MG63 (cell line): ENCODE measurements around the gene THAP4. TPM values are rescaled to one million over a fixed set of nuclear protein-coding genes. Genes with fewer than 3 reads are reported as not detected.

Source experiments
- DNase-seq: peaks from one replicate; pipeline ENCODE4 v3.0.0-alpha.2; 2020
- H3K27me3 ChIP-seq: fragments of 250-450 bp; sonication (Bioruptor Pico); 2 replicates; pipeline ENCODE4 v1.5.1; 2020; ENCODE audit warnings: mild to moderate bottlenecking, moderate library complexity
- H3K36me3 ChIP-seq: fragments of 250-450 bp; sonication (Bioruptor Pico); 2 replicates; pipeline ENCODE4 v1.5.1; 2020; ENCODE audit warnings: mild to moderate bottlenecking, moderate library complexity
- H3K4me3 ChIP-seq: fragments of 250-450 bp; sonication (Bioruptor Pico); 2 replicates; pipeline ENCODE4 v1.5.1; 2020; ENCODE audit warnings: mild to moderate bottlenecking, moderate library complexity
- H3K9me3 ChIP-seq: fragments of 250-450 bp; sonication (Bioruptor Pico); 2 replicates; pipeline ENCODE4 v1.5.1; 2020; ENCODE audit warnings: mild to moderate bottlenecking, moderate library complexity
- total RNA-seq: library from RNA; depleted of rRNA; stranded (reverse); fragments of >200 nt; shearing (Covaris generic); gene quantifications from 2 replicates; pipeline ENCODE4 v1.2.3, GENCODE V29; 2014; ENCODE audit warnings: low replicate concordance

THAP4 gene
- total RNA-seq, 1 experiment from 2014 or later, result 110 TPM

- no peak for DNase-seq
- Histone ChIP-seq H3K36me3 (peaks cover 20% of the 10 kb centered on the region), H3K4me3 (no peak overlapping the region), H3K9me3 (no peaks in the 10 kb centered on the region), H3K27me3 (no peaks in the 10 kb centered on the region)
Observed at GRCh38 chr2:241649404-241649803, 12.4 kb upstream of the THAP4 start.

DNA sequence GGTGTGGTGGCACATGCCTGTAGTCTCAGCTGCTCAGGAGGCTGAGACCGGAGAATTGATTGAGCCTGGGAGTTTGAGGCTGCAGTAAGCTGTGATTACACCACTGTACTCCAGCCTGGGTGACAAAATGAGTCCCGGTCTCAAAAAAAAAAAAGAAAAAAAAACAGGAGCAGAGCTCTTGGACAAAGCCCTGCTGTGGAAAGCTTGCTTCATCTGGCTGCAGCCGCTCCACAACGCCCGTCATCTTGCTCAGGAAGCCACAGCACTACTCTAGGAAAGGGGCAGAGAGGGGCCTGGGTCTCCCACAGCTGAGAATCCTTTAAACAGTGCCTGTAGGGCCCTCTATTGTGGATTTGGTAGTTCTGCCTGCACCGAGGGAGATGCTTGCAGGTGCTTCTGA, 11.5 kb upstream of the THAP4 start:
- H3K4me3 ChIP-seq, result no peak overlapping the region
- peaks cover 27% of the 10 kb centered on the region for H3K36me3 ChIP-seq
- no peaks in the 10 kb centered on the region for H3K27me3 ChIP-seq
- H3K9me3 ChIP-seq, result no peaks in the 10 kb centered on the region
- no peak for DNase-seq

DNA sequence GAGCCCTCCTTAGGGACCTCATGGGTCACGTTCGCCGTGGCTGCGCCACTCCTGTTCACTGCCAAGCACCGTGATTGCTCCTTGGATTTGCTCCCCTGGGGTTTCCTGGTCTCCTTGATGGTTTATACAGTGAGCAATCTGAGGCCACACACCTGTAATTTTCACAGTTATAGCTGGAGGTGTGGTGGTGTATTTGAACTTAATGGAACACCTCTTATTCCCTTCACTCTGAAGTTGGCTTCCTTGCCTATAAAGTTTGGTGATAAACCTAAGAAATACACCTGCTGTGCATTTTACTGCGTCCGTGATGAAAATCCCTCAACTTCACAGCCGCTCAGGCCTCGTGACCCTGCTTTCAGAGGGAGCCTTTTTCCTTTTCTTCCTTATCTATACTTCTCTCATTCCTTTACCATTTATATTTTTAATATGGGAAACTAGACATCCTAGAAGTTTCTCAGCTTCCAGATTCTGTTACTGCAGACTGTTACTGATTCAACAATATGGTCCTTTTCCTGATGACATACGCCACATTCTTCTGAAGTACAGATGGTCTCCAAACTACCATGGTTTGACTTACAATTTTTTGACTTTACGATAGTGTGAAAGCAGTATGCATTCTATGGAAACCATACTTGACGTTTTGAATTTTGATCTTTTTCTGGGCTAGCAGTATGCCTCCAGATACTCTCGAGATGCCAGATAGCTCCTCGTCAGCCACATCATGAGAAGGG, 9.1 kb upstream of the THAP4 start:
- Histone ChIP-seq H3K9me3 (no peaks in the 10 kb centered on the region), H3K4me3 (no peak overlapping the region), H3K36me3 (peaks cover 10% of the 10 kb centered on the region), H3K27me3 (no peaks in the 10 kb centered on the region)
- DNase-seq, result no peak

- Histone ChIP-seq H3K4me3 (no peak overlapping the region), H3K9me3 (no peaks in the 10 kb centered on the region), H3K36me3 (peaks cover 8% of the 10 kb centered on the region), H3K27me3 (no peaks in the 10 kb centered on the region)
- no peak for DNase-seq
Observed at GRCh38 chr2:241645056-241645914, 8.3 kb upstream of the THAP4 start.

DNA sequence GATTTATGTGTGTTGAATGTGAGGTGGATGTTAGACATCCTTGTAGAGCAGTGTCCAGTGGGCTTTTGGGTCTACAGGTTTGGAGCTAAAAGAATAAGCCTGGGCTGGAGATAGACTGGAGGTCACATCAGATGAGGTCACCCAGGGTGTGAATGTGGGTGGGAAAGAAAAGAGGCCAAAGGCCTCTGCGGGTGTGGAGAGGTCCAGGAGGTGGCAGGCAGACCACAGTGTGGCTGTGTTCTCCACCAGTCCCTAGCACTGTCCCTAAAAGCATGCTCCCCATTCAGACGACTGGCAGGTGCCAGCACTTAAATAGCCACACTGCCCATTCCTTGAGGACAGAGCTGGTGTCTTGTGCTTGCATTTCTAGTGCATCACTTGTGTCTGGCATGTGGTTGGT, 4.7 kb upstream of the THAP4 start:
- no peaks in the 10 kb centered on the region for H3K27me3 ChIP-seq
- DNase-seq, result no peak
- H3K4me3 ChIP-seq, result no peak overlapping the region
- peaks cover 19% of the 10 kb centered on the region for H3K36me3 ChIP-seq
- H3K9me3 ChIP-seq, result no peaks in the 10 kb centered on the region

- H3K27me3 ChIP-seq, result no peaks in the 10 kb centered on the region
- H3K4me3 ChIP-seq, result no peak overlapping the region
- no peaks in the 10 kb centered on the region for H3K9me3 ChIP-seq
- peaks cover 28% of the 10 kb centered on the region for H3K36me3 ChIP-seq
- DNase-seq, result no peak
Observed at GRCh38 chr2:241640165-241640795, 3.3 kb upstream of the THAP4 start.

- no peaks in the 10 kb centered on the region for H3K27me3 ChIP-seq
- H3K9me3 ChIP-seq, result no peaks in the 10 kb centered on the region
- H3K36me3 ChIP-seq, result peaks cover 37% of the 10 kb centered on the region
- no peak for DNase-seq
- H3K4me3 ChIP-seq, result no peak overlapping the region
Observed at GRCh38 chr2:241639385-241639784, 2.4 kb upstream of the THAP4 start.

- no peak for DNase-seq
- no peaks in the 10 kb centered on the region for H3K27me3 ChIP-seq
- H3K4me3 ChIP-seq, result peak overlapping the region; percentile 76
- no peaks in the 10 kb centered on the region for H3K9me3 ChIP-seq
- H3K36me3 ChIP-seq, result peaks cover 38% of the 10 kb centered on the region
Observed at GRCh38 chr2:241638940-241639339, 2.0 kb upstream of the THAP4 start.

- no peaks in the 10 kb centered on the region for H3K27me3 ChIP-seq
- H3K36me3 ChIP-seq, result peaks cover 43% of the 10 kb centered on the region
- H3K9me3 ChIP-seq, result no peaks in the 10 kb centered on the region
- H3K4me3 ChIP-seq, result peak overlapping the region; percentile 76
- peak; percentile 61 for DNase-seq
Observed at GRCh38 chr2:241637795-241638660, 1.1 kb upstream of the THAP4 start.

GRCh38 chr2:241636182-241637017, 558 bp downstream of the THAP4 start:
- H3K4me3 ChIP-seq, result peak overlapping the region; percentile 76
- peak; percentile 51 for DNase-seq
- H3K27me3 ChIP-seq, result no peaks in the 10 kb centered on the region
- H3K36me3 ChIP-seq, result peaks cover 57% of the 10 kb centered on the region
- H3K9me3 ChIP-seq, result no peaks in the 10 kb centered on the region

DNA sequence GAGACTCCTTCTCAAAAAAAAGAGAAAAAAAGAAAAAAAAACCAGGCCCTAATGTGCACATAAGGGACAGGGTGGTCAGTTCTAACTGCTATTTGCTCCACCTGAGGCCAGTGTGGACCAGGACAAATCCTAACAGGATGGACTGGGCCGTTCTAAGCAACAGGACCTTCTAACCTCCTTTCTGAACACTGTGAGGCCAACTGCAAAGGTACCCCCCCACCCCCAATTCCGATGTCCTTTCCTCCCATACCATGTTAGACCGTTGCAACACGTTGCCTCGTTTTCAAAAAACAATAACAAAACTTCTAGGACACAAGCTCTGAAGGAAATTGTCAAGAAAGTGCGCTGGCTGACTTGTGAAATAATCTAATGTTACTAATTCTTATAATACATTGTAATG, 1.2 kb downstream of the THAP4 start:
- peaks cover 63% of the 10 kb centered on the region for H3K36me3 ChIP-seq
- no peaks in the 10 kb centered on the region for H3K27me3 ChIP-seq
- H3K9me3 ChIP-seq, result no peaks in the 10 kb centered on the region
- no peak for DNase-seq
- peak overlapping the region; percentile 76 for H3K4me3 ChIP-seq

GRCh38 chr2:241633561-241633960, 3.4 kb downstream of the THAP4 start:
- Histone ChIP-seq H3K4me3 (no peak overlapping the region), H3K9me3 (no peaks in the 10 kb centered on the region), H3K36me3 (peaks cover 68% of the 10 kb centered on the region), H3K27me3 (no peaks in the 10 kb centered on the region)
- no peak for DNase-seq

DNA sequence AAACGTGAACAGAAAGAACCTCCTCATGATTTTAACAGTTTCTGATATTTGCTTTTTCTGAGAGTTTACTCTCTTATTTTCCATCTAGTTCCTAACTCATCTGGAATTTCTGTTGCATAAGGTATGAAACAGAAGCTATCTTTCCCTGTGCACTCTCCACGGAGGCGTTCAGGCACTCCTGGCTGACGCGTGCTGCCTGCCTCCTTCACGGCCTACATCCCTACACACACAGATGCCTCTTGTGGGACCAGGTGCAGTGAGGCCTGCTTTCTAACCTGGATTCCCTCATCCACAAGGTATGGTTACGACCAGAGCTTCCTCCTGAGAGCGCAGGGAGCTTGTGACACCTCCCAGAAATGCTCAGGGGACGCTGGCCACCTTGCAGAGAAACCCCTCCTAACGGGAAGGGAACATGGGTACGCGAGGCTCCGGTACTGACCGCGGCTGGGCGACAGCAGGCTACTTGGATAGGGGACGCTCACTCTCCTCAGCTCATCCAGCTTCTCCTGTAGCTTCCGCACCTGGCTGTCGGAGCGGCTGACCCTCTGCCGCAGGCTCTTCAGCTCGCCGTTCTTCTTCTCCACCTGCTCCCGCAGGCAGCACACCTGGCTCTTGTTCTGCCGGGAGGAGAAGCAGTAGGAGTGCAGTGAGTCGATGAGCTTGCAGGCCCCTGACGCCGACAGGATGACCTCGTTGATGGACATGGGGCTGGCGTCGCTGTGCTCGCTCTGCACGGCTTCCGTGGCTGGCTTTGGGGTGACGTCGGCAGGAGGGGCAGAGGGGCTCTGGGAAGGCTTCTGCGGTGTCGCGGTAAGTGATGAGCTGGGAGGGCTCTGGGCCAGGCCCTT, 4.3 kb downstream of the THAP4 start:
- DNase-seq, result no peak
- peaks cover 72% of the 10 kb centered on the region for H3K36me3 ChIP-seq
- no peaks in the 10 kb centered on the region for H3K27me3 ChIP-seq
- H3K4me3 ChIP-seq, result no peak overlapping the region
- no peaks in the 10 kb centered on the region for H3K9me3 ChIP-seq

- Histone ChIP-seq H3K4me3 (no peak overlapping the region), H3K27me3 (no peaks in the 10 kb centered on the region), H3K9me3 (no peaks in the 10 kb centered on the region), H3K36me3 (peaks cover 76% of the 10 kb centered on the region)
- no peak for DNase-seq
Observed at GRCh38 chr2:241629762-241630435, 7.1 kb downstream of the THAP4 start.
